Measurements from ENCODE around the gene RNF220.

The RNF220 gene

GRCh38 chr1:44641126-44642102 lies 236.4 kb downstream of the RNF220 start:
- DNase-seq: no peak

- no peak for DNase-seq
These were observed 237.2 kb downstream of the RNF220 start for GRCh38 chr1:44642255-44642654.

- no peak for DNase-seq
These were observed 237.9 kb downstream of the RNF220 start for GRCh38 chr1:44642925-44643324.

- no peak for DNase-seq
These were observed 238.8 kb downstream of the RNF220 start for GRCh38 chr1:44643721-44644334.

- no peak for DNase-seq
These were observed 239.8 kb downstream of the RNF220 start for GRCh38 chr1:44644806-44645205.

GRCh38 chr1:44645476-44646244 lies 240.6 kb downstream of the RNF220 start:
- DNase-seq: no peak

- no peak for DNase-seq
These were observed 241.4 kb downstream of the RNF220 start for GRCh38 chr1:44646261-44647110.

GRCh38 chr1:44647896-44648295 lies 242.8 kb downstream of the RNF220 start:
- DNase-seq: no peak

- DNase-seq: no peak
These were observed 243.6 kb downstream of the RNF220 start for GRCh38 chr1:44648529-44649250.

GRCh38 chr1:44649788-44650158 lies 244.7 kb downstream of the RNF220 start:
- DNase-seq: no peak

- DNase-seq: no peak
These were observed 245.2 kb downstream of the RNF220 start for GRCh38 chr1:44650159-44650831.

- no peak for DNase-seq
These were observed 246.0 kb downstream of the RNF220 start for GRCh38 chr1:44651069-44651468.

GRCh38 chr1:44652445-44653106 lies 247.5 kb downstream of the RNF220 start:
- peak; percentile 77 for DNase-seq

GRCh38 chr1:44653107-44653964 lies 248.3 kb downstream of the RNF220 start:
- no peak for DNase-seq

GRCh38 chr1:44654621-44655187 lies 249.6 kb downstream of the RNF220 start:
- DNase-seq: no peak

GRCh38 chr1:44655609-44656008 lies 250.6 kb downstream of the RNF220 start:
- no peak for DNase-seq

- no peak for DNase-seq
These were observed 254.5 kb downstream of the RNF220 start for GRCh38 chr1:44659566-44659965.

GRCh38 chr1:44660176-44660575 lies 255.1 kb downstream of the RNF220 start:
- no peak for DNase-seq

Data from CD4-positive, alpha-beta T cell treated with Interleukin-17A for 1 hour (primary cell).